Lung microvascular endothelial cell (primary cell): ENCODE results near the gene FBXL3. TPM values are rescaled to one million over a fixed set of nuclear protein-coding genes. Genes with fewer than 3 reads are reported as not detected.
A peak's percentile ranks its signal among the peaks of the same experiment; 100 is the strongest.
"Not testable (repeated sequence)": the region's sequence is repeated elsewhere in the genome, so short reads cannot be mapped to it uniquely, and the experiment has no call there.

ENCODE experiments used
- DNase-seq, 2 donors: peaks; one replicate each; pipeline versions ENCODE4 v3.0.0 to v3.0.0-alpha.2; 2010; ENCODE audit warnings: low read depth in 2 of 2
- total RNA-seq: library from RNA; depleted of rRNA; stranded (reverse); fragments of >200 nt; gene quantifications from 2 replicates; pipeline ENCODE4 v1.2.1, GENCODE V29; 2014

FBXL3 gene
- total RNA-seq, 1 donor from 2014 or later, result 61.1 TPM

- DNase-seq, result no peak
Measured at GRCh38 chr13:76983676-76984075, 43.3 kb downstream of the FBXL3 start.

GRCh38 chr13:76982061-76982460 lies 44.9 kb downstream of the FBXL3 start:
- DNase-seq, result no peak

GRCh38 chr13:76980075-76980718 lies 46.8 kb downstream of the FBXL3 start:
- peak; percentile 55 to 77 for DNase-seq

GRCh38 chr13:76976929-76977328 lies 50.0 kb downstream of the FBXL3 start:
- DNase-seq, result no peak

- DNase-seq, result no peak
Measured at GRCh38 chr13:76976490-76976889, 50.5 kb downstream of the FBXL3 start.

GRCh38 chr13:76975863-76976262 lies 51.1 kb downstream of the FBXL3 start:
- no peak for DNase-seq

GRCh38 chr13:76974618-76974975 lies 52.4 kb downstream of the FBXL3 start:
- no peak for DNase-seq

GRCh38 chr13:76973920-76974617 lies 52.9 kb downstream of the FBXL3 start:
- no peak for DNase-seq

GRCh38 chr13:76971851-76972829 lies 54.8 kb downstream of the FBXL3 start:
- peak; percentile 10 to 31 for DNase-seq

- no peak for DNase-seq
Measured at GRCh38 chr13:76971215-76971614, 55.7 kb downstream of the FBXL3 start.

- DNase-seq, result no peak
Measured at GRCh38 chr13:76969488-76970365, 57.2 kb downstream of the FBXL3 start.

GRCh38 chr13:76968041-76968440 lies 58.9 kb downstream of the FBXL3 start:
- DNase-seq, result no peak

- no peak for DNase-seq
Measured at GRCh38 chr13:76967031-76967430, 59.9 kb downstream of the FBXL3 start.

- peak in 1 of 2 donors; percentile 83 for DNase-seq
Measured at GRCh38 chr13:76965759-76966421, 61.1 kb downstream of the FBXL3 start.

GRCh38 chr13:76959734-76960133 lies 67.2 kb downstream of the FBXL3 start:
- not testable (repeated sequence) for DNase-seq

- no peak for DNase-seq
Measured at GRCh38 chr13:76958841-76959432, 68.0 kb downstream of the FBXL3 start.

GRCh38 chr13:76955661-76956060 lies 71.3 kb downstream of the FBXL3 start:
- DNase-seq, result no peak
